GM21360 (cell line): ENCODE measurements around the gene ZBP1.
A peak's percentile ranks its signal among the peaks of the same experiment; 100 is the strongest.

ENCODE experiments used
- ATAC-seq: cut with Tn5 transposase; IDR thresholded peaks from one replicate; pipeline ENCODE4 v1.9.1; 2021; ENCODE audit warnings: mild to moderate bottlenecking, moderate library complexity; ENCODE audit not compliant: unreplicated experiment

Gene ZBP1

GRCh38 chr20:57601737-57602136 lies 18.5 kb downstream of the ZBP1 start:
- ATAC-seq: no peak

DNA sequence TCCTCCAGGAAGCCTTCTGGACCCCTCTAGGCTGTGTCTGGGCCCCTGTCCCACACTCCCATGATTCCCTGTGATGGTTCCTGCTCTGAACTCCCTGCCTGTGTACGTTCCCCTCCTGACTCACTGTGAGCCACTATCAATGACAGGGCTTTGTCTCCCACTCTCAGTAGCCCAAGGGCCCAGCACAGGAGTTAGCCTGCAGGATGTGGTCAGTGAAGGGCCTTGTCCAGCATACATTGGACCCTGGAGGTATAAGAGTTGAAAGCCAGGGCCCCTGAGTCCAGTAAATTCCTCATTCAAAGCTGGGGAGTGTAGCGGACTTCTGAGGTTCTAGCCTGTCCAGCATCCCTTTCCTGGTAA lies 19.0 kb downstream of the ZBP1 start:
- ATAC-seq: no peak

- ATAC-seq: no peak
Observed at GRCh38 chr20:57600320-57601210, 19.7 kb downstream of the ZBP1 start.

DNA sequence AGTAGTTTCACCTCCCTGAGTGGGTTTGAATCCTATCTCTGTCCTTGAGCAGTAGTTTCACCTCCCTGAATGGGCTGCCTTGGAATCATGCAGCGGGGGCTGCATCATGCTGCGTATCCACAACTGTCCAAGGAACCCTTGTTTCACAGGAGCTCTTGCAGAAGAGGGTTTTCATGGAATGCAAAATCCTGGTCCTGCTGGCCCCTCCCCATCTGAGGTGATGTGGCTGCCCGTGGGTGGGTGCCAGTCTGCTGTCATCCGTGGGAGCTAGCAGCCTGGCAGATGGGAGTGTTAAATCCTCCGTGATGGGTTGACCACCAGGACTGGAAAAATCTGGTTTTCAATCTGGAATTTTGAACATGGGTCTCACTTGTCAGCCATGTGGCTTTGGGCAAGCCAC lies 21.7 kb downstream of the ZBP1 start:
- no peak for ATAC-seq

DNA sequence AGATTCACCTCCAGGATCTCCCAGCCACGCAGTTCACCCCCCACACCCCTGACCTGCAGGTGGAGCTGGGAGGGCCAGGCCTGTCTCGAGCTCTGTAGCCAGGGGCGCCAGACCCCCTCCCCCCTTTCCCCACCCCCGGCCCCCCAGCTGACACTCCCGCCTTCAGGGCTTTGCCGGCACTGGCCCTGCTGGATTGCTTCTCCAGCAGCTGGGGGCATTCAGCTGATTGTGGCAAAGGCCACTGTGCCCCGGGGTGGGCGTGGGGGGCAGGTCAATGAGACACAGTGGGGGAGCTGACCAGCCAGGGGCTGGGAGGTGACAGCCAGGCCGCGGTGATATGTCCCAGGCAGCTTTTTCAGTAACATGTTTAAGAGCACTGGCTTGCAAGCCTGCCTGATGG lies 22.2 kb downstream of the ZBP1 start:
- ATAC-seq: no peak

DNA sequence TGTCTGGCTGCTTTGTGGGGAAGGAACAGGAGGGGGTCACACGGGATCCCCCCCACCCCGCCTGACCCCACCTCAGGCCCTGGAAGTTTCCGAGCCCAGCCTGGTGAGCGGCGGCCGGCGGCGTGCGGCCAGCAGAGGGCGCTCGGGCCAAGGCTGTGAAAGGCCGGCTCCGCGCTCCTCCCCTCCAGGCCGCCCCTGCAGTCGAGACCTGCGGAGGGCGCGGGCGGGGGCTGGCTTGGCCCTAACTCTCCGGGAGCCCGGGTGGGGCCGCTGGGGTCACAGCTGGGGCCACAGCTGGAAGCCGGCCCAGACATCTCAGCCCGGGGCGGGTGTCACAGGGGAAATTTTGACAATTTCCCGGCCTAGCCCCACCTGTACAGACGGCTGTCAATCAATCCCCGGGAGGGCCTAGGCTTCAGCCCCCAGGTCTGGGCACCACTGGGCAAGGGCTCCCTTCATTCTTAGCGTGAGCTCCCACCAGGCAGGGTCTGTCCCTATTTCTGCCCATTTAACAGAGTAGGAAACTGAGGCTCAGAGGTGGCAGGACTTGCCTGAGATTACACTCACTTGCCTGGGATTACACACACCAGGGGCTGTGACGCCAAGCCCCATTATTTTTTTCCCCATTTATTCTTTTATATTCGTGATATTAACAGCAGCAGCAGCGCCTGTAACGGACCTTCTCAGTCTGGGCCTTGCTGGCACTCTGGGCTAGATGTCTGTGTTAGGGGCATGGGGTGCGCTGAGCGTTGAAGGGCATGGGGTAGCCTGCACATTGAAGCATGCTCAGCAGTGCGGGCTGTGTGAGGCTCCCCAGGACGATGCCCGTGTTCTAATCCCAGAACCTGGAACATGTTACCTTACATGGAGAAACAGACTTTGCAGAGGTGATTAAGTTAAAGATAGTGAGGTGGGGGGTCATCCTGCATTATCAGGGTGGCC lies 23.0 kb downstream of the ZBP1 start:
- ATAC-seq: peak; percentile 50

DNA sequence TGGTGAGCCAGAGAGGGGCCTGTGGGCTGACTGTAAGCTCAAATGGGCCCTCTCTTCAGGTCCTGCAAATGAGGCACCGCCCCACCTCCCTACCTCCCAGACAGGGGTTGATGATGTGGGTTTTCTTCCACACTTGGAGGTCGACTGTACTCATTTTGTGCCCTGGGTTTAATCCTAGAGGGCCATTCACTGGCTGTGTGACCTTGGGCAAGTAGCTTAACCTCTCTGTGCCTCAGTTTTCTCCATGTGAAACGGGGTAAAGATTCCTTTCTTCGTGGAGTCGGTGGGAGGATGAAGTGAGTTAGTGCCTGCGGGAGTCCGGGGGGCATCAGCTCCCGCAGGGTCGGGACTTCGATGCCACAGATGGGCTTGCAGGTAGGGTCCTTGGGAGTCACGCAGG lies 23.9 kb downstream of the ZBP1 start:
- ATAC-seq: no peak

- no peak for ATAC-seq
Observed at GRCh38 chr20:57595041-57596030, 24.9 kb downstream of the ZBP1 start.

- no peak for ATAC-seq
Observed at GRCh38 chr20:57594092-57594951, 25.9 kb downstream of the ZBP1 start.

- ATAC-seq: no peak
Observed at GRCh38 chr20:57593134-57593886, 26.9 kb downstream of the ZBP1 start.

DNA sequence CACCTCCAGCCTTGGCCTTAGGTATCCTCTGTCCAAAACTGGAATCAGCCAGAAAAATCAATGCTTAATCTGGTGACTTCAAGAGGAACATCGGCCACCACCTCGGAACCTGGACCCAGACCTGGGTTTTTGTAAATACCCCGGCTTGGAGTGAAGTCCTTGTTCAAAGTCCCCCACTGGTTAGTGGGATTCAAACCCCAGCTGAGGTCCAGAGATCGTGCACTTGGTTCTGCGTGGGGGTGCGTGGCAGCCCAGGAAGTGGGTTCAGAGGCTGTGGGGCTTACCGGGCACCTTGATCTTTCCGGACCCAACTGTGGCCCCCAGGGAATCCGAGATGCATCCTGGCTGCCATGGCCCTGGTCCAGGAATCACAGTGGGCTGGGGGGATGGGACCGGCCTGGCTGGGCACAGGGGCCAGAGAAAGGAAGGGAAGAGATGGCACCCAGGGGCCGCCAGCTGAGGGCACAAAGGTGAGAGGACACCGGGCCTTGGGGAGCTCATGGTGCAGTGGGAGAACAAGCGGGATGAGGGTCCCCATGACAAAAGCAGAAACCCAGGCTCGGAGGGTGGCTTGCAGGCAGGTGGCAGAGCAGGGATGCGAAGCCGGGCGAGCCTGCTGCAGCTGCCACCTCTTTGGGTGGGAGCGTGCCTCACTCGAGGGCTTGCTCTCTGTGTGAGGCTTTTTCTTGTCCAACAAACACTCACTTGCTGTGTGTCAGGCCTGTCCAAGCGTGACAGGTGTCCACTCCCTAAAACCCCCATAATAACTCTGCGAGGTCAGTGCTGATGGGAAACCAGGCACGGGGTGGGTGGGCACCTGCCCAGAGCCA lies 27.7 kb downstream of the ZBP1 start:
- no peak for ATAC-seq

- no peak for ATAC-seq
Observed at GRCh38 chr20:57591289-57592229, 28.7 kb downstream of the ZBP1 start.

DNA sequence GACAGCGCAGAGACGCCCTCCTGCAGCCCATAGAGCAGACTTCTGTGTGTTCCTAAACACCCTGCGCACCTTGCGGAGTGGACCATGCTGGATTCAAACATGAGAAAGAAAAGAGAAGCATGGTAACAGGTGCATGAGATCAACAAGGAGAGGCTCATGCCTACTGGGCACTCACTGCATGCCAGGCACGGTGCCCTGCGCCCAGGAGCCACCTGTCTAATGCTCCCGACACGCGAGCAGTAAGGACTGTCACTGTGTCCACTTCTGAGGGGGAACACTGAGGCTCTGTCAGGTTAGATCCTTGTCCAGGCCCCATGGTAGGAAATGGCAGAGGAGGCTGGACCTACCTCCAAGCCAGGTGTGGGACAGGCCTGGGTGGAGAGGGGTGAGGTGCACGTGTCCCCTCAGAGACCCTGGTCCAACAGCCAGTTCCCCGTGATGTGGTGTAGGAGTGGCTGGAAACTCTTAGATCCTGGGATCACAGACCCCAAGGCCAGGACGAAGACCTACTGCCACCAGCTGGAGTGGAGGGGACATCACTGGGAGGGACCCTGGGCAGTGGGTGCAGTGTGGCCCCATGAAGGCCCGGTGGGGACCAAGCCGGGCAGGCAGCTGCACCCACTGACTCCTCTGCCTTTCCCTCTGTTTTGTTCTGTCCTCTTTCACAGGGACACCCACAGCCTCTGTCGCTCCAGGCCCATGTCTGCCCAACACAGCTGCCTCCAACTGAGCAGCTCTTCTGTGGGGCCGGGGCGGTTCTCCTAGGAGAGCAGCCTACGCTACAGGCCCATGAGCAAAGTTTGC lies 29.5 kb downstream of the ZBP1 start:
- no peak for ATAC-seq

GRCh38 chr20:57589728-57590484 lies 30.3 kb downstream of the ZBP1 start:
- no peak for ATAC-seq

GRCh38 chr20:57589123-57589727 lies 31.0 kb downstream of the ZBP1 start:
- no peak for ATAC-seq
